Liver (tissue), 3 donors: ENCODE results near the gene NAA80.

ENCODE experiments used
- CTCF ChIP-seq: fragments of 150-350 bp; IDR thresholded peaks from 2 replicates; pipeline ENCODE4 v1.5.1; 2017; ENCODE audit warnings: improper control_type of control experiment, low read depth, low read length; ENCODE audit not compliant: missing input control
- GABPA ChIP-seq, 2 donors: IDR thresholded peaks in 1 of 2; conservative IDR thresholded peaks in 1 of 2; 2 replicates each; pipeline ENCODE4 v1.6.1; 2016; ENCODE audit warnings: antibody characterized with exemption in 2 of 2, mild to moderate bottlenecking in 1 of 2, moderate library complexity in 1 of 2
- JUND ChIP-seq, 2 donors: IDR thresholded peaks; 2 replicates each; pipeline ENCODE4 v1.6.1; 2016; ENCODE audit warnings: antibody characterized with exemption in 2 of 2
- MAX ChIP-seq: IDR thresholded peaks from 2 replicates; pipeline ENCODE4 v1.6.1; 2016; ENCODE audit warnings: antibody characterized with exemption
- REST ChIP-seq: IDR thresholded peaks from 2 replicates; pipeline ENCODE4 v1.6.1; 2016; ENCODE audit warnings: antibody characterized with exemption, mild to moderate bottlenecking
- TAF1 ChIP-seq: conservative IDR thresholded peaks from 2 replicates; pipeline ENCODE4 v1.6.1; 2016; ENCODE audit warnings: antibody characterized with exemption, mild to moderate bottlenecking
- ZBTB33 ChIP-seq: IDR thresholded peaks from 2 replicates; pipeline ENCODE4 v1.6.1; 2016; ENCODE audit warnings: antibody characterized with exemption
- donor health status: healthy.
- donor health status: healthy.

- TF ChIP-seq MAX (no peak), CTCF (no peak), JUND (IDR thresholded peaks at IDR 0.05) (no peak), REST (no peak), ZBTB33 (no peak), TAF1 (no peak), GABPA (IDR thresholded peaks at IDR 0.05 in 1 of 2, conservative IDR thresholded peaks at IDR 0.05 in 1 of 2) (no peak)
Observed at GRCh38 chr3:50261505-50261904, 37.7 kb downstream of the NAA80 start.
